HepG2 (cell line): Measurements from ENCODE around the gene PDLIM4. TPM values are rescaled to one million over a fixed set of nuclear protein-coding genes. Genes with fewer than 3 reads are reported as not detected.

ENCODE experiments used
- ATAC-seq: fragments of 200-7000 bp; cut with Tn5 transposase; 3 replicates; pipeline ENCODE4 v1.9.1; 2020; ENCODE audit warnings: mild to moderate bottlenecking, moderate library complexity
- BruUV-seq: library from RNA; stranded (reverse); fragments of 400-500 nt; replicated peaks from 2 replicates; lab custom pipeline; 2021; lab: Mats Ljungman, UMichigan
- CTCF ChIA-PET: fragments of 300-600 bp; formaldehyde crosslinking; extraction: SDS; loops from one replicate; lab custom pipeline; 2021; ENCODE audit warnings: low total read pairs, inconsistent platforms, low intra/inter-chr PET ratio; lab: Yijun Ruan, JAX
- POLR2A ChIA-PET: fragments of 350-600 bp; sonication (Branson Sonifier 250); formaldehyde crosslinking; loops from one replicate; lab custom pipeline; 2020; ENCODE audit warnings: antibody characterized with exemption, inconsistent platforms; lab: Yijun Ruan, JAX
- DNase-seq: peaks from one replicate; pipeline ENCODE4 v3.0.0-alpha.2; 2015; ENCODE audit warnings: low spot score
- FAIRE-seq: peaks from 3 replicates; lab custom pipeline; 2011; peaks lifted over from hg19 to GRCh38; lab: Jason Lieb, UNC
- H2AFZ ChIP-seq: one replicate; pipeline ENCODE4 v1.6.1; 2011; ENCODE audit warnings: low read length, inconsistent platforms
- H3K27ac ChIP-seq: fragments of 300-600 bp; 3 replicates; pipeline ENCODE4 v1.8.0; 2011; ENCODE audit warnings: mixed run types, mild to moderate bottlenecking, mixed read lengths, low read length, inconsistent platforms; ENCODE audit not compliant: insufficient read depth; ENCODE audit errors: extremely low read length
- H3K27me3 ChIP-seq, 2 experiments: fragments of 200-600 bp in 1 of 2; 2 replicates in 1 of 2; 3 replicates in 1 of 2; pipeline versions ENCODE4 v1.6.0 to v1.8.0; 2011; ENCODE audit warnings: low read length in 2 of 2, mild to moderate bottlenecking in 2 of 2, moderate library complexity in 2 of 2, inconsistent platforms in 1 of 2; ENCODE audit not compliant: insufficient read depth in 2 of 2, control insufficient read depth in 1 of 2
- H3K36me3 ChIP-seq, 2 experiments: fragments of 200-600 bp in 1 of 2; replicated peaks in 1 of 2; 2 replicates in 1 of 2; 3 replicates in 1 of 2; pipeline versions ENCODE4 v1.5.1 to v1.8.0; 2011; ENCODE audit warnings: low read length in 2 of 2, inconsistent platforms in 1 of 2; ENCODE audit not compliant: insufficient read depth in 2 of 2, control insufficient read depth in 1 of 2
- H3K4me1 ChIP-seq: 2 replicates; pipeline ENCODE4 v1.5.1; 2012; ENCODE audit warnings: low read length, inconsistent platforms; ENCODE audit not compliant: insufficient read depth
- H3K4me2 ChIP-seq: 2 replicates; pipeline ENCODE4 v1.6.0; 2011; ENCODE audit warnings: low read depth, low read length, inconsistent platforms
- H3K4me3 ChIP-seq, 3 experiments: fragments of 200-600 bp in 1 of 3; sonication (generic), shearing (Covaris generic) in 1 of 3; replicated peaks in 1 of 3; 2 replicates each; pipeline ENCODE4 v1.5.1; 2011 to 2016; ENCODE audit warnings: low read length in 3 of 3, inconsistent platforms in 2 of 3, low read depth in 2 of 3, mild to moderate bottlenecking in 2 of 3, control low read depth in 1 of 3, mixed read lengths in 1 of 3; ENCODE audit not compliant: insufficient read depth in 1 of 3
- H3K79me2 ChIP-seq: one replicate; pipeline ENCODE4 v1.6.1; 2011; ENCODE audit warnings: low read length, inconsistent platforms; ENCODE audit not compliant: insufficient read depth
- H3K9ac ChIP-seq: 2 replicates; pipeline ENCODE4 v1.6.0; 2011; ENCODE audit warnings: mild to moderate bottlenecking, low read depth, low read length, inconsistent platforms; ENCODE audit not compliant: insufficient read depth
- H3K9me3 ChIP-seq: 2 replicates; pipeline ENCODE4 v1.5.1; 2012; ENCODE audit warnings: mild to moderate bottlenecking, low read length
- H4K20me1 ChIP-seq: 2 replicates; pipeline ENCODE4 v1.6.0; 2011; ENCODE audit warnings: inconsistent platforms, mild to moderate bottlenecking, low read length, moderate library complexity; ENCODE audit not compliant: insufficient read depth
- FOXC1 ChIP-seq: sonication (generic); formaldehyde crosslinking; IDR thresholded peaks from 2 replicates; pipeline ENCODE4 v1.8.0; 2022; ENCODE audit warnings: mild to moderate bottlenecking, missing genetic modification reagents, borderline replicate concordance
- KLF9 ChIP-seq: IDR thresholded peaks from 2 replicates; pipeline ENCODE4 v1.6.1; 2016; ENCODE audit warnings: low read depth
- MAZ ChIP-seq, 2 experiments: sonication (generic) in 1 of 2; formaldehyde crosslinking in 1 of 2; IDR thresholded peaks; 2 replicates each; pipeline versions ENCODE4 v1.5.0 to v1.6.1; 2012 to 2020; ENCODE audit warnings: low read depth in 2 of 2, mild to moderate bottlenecking in 2 of 2, borderline replicate concordance in 1 of 2, improper control_type of control experiment in 1 of 2, low read length in 1 of 2, missing genetic modification reagents in 1 of 2, moderate library complexity in 1 of 2
- NONO ChIP-seq, 2 experiments: fragments of 450-650 bp in 1 of 2; sonication (generic) in 1 of 2; formaldehyde crosslinking in 1 of 2; IDR thresholded peaks in 1 of 2; conservative IDR thresholded peaks in 1 of 2; 2 replicates each; pipeline versions ENCODE4 v1.6.1 to v1.8.0; 2017 to 2022; ENCODE audit warnings: mild to moderate bottlenecking in 1 of 2, missing genetic modification reagents in 1 of 2, moderate library complexity in 1 of 2
- RBM39 ChIP-seq: fragments of 200-400 bp; formaldehyde crosslinking; IDR thresholded peaks from one replicate; pipeline ENCODE4 v1.6.1; 2018; ENCODE audit warnings: antibody characterized with exemption, mild to moderate bottlenecking, low read depth, low read length; ENCODE audit not compliant: poor library complexity, severe bottlenecking
- SALL2 ChIP-seq: sonication (generic); formaldehyde crosslinking; IDR thresholded peaks from 2 replicates; pipeline ENCODE4 v1.8.1; 2023; ENCODE audit warnings: mild to moderate bottlenecking, missing genetic modification reagents, inconsistent platforms
- SP5 ChIP-seq: IDR thresholded peaks from 2 replicates; pipeline ENCODE4 v1.6.1; 2016; ENCODE audit warnings: low read depth, borderline replicate concordance
- ZKSCAN1 ChIP-seq: fragments of 150-350 bp; IDR thresholded peaks from 2 replicates; pipeline ENCODE4 v1.6.1; 2014; ENCODE audit warnings: low read length
- ZNF329 ChIP-seq: sonication (generic); formaldehyde crosslinking; IDR thresholded peaks from 2 replicates; pipeline ENCODE4 v1.9.0; 2021; ENCODE audit warnings: low read depth, mild to moderate bottlenecking, missing genetic modification reagents
- ZNF367 ChIP-seq: sonication (generic); formaldehyde crosslinking; IDR thresholded peaks from 2 replicates; pipeline ENCODE4 v1.4.0; 2020; ENCODE audit warnings: missing genetic modification reagents, borderline replicate concordance
- ZNF549 ChIP-seq: sonication (generic); formaldehyde crosslinking; IDR thresholded peaks from 2 replicates; pipeline ENCODE4 v1.5.0; 2020; ENCODE audit warnings: missing genetic modification reagents
- WGBS: methylation state at CpG from one replicate; pipeline ENCODE4 v1.1.6; 2017; ENCODE audit warnings: low lambda C conversion rate; 5-methylcytosine and 5-hydroxymethylcytosine counted together
- in situ Hi-C: cut with HindIII; loops from 2 replicates; pipeline ENCODE4 v1.10.0; 2017; ENCODE audit warnings: low pct_unique_long_range_greater_than_20kb; ENCODE audit not compliant: extremely low pct_ligation_motif_present
- intact Hi-C: fragments of 100-400 bp; cut with micrococcal nuclease; formaldehyde crosslinking; loops from one replicate; pipeline ENCODE4 v1.10.0; 2022; ENCODE audit not compliant: unreplicated experiment
- polyA plus RNA-seq, 8 experiments: library from polyadenylated mRNA; depleted of rRNA in 3 of 8; stranded (reverse) in 7 of 8; unstranded in 1 of 8; fragments of >200 nt; fragmentation: Illumina TruSeq in 4 of 8; extraction: Trizol in 4 of 8; gene quantifications; 2 replicates each; pipeline versions ENCODE4 v1.2.1 to v1.2.3, GENCODE V29; 2011 to 2016; ENCODE audit warnings: low read depth in 4 of 8, missing spikeins in 1 of 8, mixed read lengths in 1 of 8; ENCODE audit not compliant: insufficient read depth in 1 of 8
- total RNA-seq, 5 experiments: library from RNA; depleted of rRNA; stranded (reverse); fragments of >200 nt; fragmentation: Illumina TruSeq; extraction: Trizol; gene quantifications; 2 replicates each; pipeline ENCODE4 v1.2.3, GENCODE V29; 2016; ENCODE audit warnings: low read depth in 1 of 5
- TF ChIP-seq, protein P1 (sequence below): sonication (generic); formaldehyde crosslinking; IDR thresholded peaks from 2 replicates; pipeline ENCODE4 v1.4.0; 2020; ENCODE audit warnings: missing genetic modification reagents
- TF ChIP-seq, protein P2 (sequence below): IDR thresholded peaks from 2 replicates; pipeline ENCODE4 v1.6.1; 2016; ENCODE audit warnings: missing genetic modification reagents, missing compliant biosample characterization

The PDLIM4 gene
- total and polyA plus RNA-seq, 2 of the 13 experiments (the other 11 are each of a cell fraction or from before 2014, with no cell fraction given): 1.1 to 2.3 TPM

DNA sequence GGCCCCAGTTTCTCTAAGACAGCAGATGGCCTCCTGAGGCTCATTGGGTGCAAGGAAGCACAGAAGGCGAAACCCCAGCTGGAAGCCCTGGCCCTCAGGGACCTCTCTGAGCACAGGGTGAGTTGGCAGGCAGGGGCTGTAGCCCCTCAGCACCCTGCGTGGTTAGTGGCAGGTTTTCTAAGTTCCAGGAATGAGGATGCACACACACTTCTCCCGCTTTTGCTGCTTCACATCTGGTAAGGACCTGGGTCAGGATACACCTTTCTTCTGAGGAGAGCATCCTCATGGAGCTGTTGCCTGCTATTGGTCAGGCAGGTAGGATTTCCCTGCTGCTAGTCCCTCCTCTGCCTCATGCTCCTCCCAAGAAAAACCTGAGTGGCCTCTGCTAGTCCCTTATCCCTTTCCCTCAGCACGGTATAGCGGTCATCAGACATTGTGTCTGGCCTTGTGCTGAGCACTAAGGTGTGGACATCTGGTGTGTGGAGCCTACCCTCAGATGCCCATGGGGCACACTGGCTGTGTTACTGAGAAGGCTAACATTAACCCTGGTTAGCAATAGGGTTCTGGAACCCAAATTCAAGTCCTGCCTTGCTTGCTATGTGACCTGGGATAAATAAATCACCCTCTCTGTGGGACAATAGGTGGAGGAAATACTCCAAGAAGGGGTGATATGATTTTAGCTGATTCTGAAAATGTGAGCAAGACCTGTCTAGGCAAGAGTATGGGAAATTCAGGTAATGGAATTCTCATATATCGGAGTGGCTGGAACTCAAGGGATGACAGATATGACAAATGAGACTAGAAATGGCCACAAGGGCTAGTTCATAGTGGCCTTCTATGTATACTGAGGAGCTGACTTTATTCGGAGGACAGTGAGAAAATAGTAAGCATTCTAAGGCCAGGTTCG is 38.3 kb downstream of the PDLIM4 start:
- WGBS: 94% methylated on average over 6 of the region's 8 CpGs
- H3K9me3 ChIP-seq: no peaks in the 10 kb centered on the region
- BruUV-seq: no TSS peak

DNA sequence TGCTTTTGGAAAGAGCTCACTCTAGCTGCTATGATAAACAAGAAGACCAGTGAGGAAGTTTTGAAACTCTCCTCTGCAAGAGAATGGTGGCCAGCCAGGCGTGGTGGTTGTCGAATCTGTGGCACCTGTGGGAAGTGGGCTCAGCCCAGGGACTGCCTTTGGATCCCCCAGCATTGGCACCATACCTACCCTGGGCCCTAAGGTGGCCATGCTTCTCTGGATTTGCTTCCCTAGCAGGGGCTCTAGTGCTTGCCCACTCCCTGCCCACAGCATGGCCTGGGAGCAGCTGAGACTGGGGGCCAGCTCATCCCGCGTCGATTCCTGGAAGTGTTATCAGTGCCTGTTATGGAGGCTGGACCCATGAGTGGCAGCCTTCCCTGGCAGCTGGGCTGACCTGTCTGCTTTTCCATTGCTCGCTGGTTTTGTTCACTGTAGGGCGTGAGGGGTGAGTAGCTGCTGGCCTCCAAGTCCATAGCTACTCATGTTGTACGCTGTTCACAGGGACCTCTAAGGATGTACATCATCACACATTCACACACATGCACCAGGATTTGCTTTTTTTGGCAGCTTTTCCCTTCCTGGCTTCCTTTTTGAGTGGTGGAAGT is 39.0 kb downstream of the PDLIM4 start:
- DNase-seq: no peak
- intact Hi-C loops: no loop called here
- Histone ChIP-seq H3K4me2 (no peak overlapping the region), H3K79me2 (no peaks in the 10 kb centered on the region), H2AFZ (no peak overlapping the region), H3K27ac (no peak overlapping the region), H4K20me1 (no peaks in the 10 kb centered on the region), H3K4me3 (no peak overlapping the region), H3K9ac (no peak overlapping the region), H3K4me1 (peaks cover 47% of the 10 kb centered on the region), H3K9me3 (no peaks in the 10 kb centered on the region), H3K27me3 (no peaks in the 10 kb centered on the region; a peak in 2 of 5 replicates), H3K36me3 (no peaks in the 10 kb centered on the region)
- TF ChIP-seq, protein P1, sequence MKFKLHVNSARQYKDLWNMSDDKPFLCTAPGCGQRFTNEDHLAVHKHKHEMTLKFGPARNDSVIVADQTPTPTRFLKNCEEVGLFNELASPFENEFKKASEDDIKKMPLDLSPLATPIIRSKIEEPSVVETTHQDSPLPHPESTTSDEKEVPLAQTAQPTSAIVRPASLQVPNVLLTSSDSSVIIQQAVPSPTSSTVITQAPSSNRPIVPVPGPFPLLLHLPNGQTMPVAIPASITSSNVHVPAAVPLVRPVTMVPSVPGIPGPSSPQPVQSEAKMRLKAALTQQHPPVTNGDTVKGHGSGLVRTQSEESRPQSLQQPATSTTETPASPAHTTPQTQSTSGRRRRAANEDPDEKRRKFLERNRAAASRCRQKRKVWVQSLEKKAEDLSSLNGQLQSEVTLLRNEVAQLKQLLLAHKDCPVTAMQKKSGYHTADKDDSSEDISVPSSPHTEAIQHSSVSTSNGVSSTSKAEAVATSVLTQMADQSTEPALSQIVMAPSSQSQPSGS: no peak
- TF ChIP-seq, protein P2, sequence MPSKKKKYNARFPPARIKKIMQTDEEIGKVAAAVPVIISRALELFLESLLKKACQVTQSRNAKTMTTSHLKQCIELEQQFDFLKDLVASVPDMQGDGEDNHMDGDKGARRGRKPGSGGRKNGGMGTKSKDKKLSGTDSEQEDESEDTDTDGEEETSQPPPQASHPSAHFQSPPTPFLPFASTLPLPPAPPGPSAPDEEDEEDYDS (CRISPR knock-in tag): no peak
- no peak for TF ChIP-seq NONO (IDR thresholded peaks at IDR 0.05)
- TF ChIP-seq NONO (CRISPR knock-in tag; conservative IDR thresholded peaks at IDR 0.05): no peak
- TF ChIP-seq KLF9 (CRISPR knock-in tag): no peak
- TF ChIP-seq ZNF549 (CRISPR knock-in tag): no peak
- no peak for TF ChIP-seq SALL2
- TF ChIP-seq ZNF329 (CRISPR knock-in tag): no peak
- no peak for TF ChIP-seq ZKSCAN1
- no peak for TF ChIP-seq ZNF367
- no peak for TF ChIP-seq MAZ (IDR thresholded peaks at IDR 0.05; ENCODE audit: borderline replicate concordance, low read depth, low read length)
- no peak for TF ChIP-seq MAZ (CRISPR knock-in tag; IDR thresholded peaks at IDR 0.05; ENCODE audit: low read depth)
- ChIA-PET POLR2A (no interaction called here), CTCF (no interaction called here)
- in situ Hi-C loops: loop anchor here (10.0 kb wide), 1 partner anchor 198 kb away; the partner anchor contains the start of gene IRF1
- BruUV-seq: no TSS peak
- no peak for FAIRE-seq
- 80% methylated on average over 5 of the region's 8 CpGs for WGBS
- no peak for ATAC-seq

More for the DNA sequence above, 38.3 kb downstream of the PDLIM4 start:
- ChIA-PET POLR2A (interaction anchor here (4.7 kb wide), 1 partner anchor 74 kb away, joined by 51 read pairs; the partner anchor contains the start of gene SLC22A5), CTCF (no interaction called here)
- Histone ChIP-seq H3K4me2 (peak overlapping the region; percentile 99), H3K9ac (no peak overlapping the region), H3K4me1 (peaks cover 39% of the 10 kb centered on the region), H3K36me3 (no peaks in the 10 kb centered on the region), H3K4me3 (peak overlapping the region in 1 of 3 experiments; percentile 79; a peak in 1 of 6 replicates), H4K20me1 (no peaks in the 10 kb centered on the region), H3K79me2 (no peaks in the 10 kb centered on the region), H3K27ac (no peak overlapping the region)
- no peak for ATAC-seq
- intact Hi-C loops (no loop called here), in situ Hi-C loops (loop anchor here (10.0 kb wide), 1 partner anchor 199 kb away; the partner anchor contains the start of gene IRF1)
- TF ChIP-seq FOXC1 (CRISPR knock-in tag) (no peak), RBM39 (no peak), SP5 (CRISPR knock-in tag) (no peak)
- TF ChIP-seq, all 625 proteins: peak for 0
- Histone ChIP-seq H3K27me3 (no peaks in the 10 kb centered on the region; a peak in 2 of 5 replicates), H2AFZ (no peak overlapping the region)
- FAIRE-seq (no peak), DNase-seq (no peak)
